ENCODE measurements around the gene PHKA1.
A peak's percentile ranks its signal among the peaks of the same experiment; 100 is the strongest.

The PHKA1 gene

GRCh38 chrX:72714478-72714916, 391 bp upstream of the PHKA1 start:
- ChIA-PET POLR2A (ENCODE audit: low non-redundant PET) (no interaction called here), CTCF (no interaction called here)

DNA sequence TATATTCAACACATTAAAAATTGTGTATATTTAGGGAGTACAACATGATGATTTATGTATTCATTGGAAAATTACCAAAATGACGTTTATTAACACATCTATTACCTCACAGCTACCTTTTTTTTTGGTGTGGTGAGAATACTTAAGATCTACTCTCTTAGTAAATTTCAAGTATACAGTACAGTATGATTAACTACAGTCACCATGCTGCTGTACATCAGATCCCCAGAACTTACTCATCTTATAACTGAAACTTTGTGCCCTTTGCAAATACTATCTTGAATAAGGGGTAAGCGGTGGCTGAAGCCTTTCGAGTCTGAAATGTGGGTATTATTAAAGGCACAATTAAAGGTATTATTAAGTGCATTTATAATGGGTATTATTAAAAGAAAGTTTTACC, 976 bp downstream of the PHKA1 start:
- CTCF ChIA-PET, result no interaction called here
- TF ChIP-seq, protein P1, sequence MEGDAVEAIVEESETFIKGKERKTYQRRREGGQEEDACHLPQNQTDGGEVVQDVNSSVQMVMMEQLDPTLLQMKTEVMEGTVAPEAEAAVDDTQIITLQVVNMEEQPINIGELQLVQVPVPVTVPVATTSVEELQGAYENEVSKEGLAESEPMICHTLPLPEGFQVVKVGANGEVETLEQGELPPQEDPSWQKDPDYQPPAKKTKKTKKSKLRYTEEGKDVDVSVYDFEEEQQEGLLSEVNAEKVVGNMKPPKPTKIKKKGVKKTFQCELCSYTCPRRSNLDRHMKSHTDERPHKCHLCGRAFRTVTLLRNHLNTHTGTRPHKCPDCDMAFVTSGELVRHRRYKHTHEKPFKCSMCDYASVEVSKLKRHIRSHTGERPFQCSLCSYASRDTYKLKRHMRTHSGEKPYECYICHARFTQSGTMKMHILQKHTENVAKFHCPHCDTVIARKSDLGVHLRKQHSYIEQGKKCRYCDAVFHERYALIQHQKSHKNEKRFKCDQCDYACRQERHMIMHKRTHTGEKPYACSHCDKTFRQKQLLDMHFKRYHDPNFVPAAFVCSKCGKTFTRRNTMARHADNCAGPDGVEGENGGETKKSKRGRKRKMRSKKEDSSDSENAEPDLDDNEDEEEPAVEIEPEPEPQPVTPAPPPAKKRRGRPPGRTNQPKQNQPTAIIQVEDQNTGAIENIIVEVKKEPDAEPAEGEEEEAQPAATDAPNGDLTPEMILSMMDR (conservative IDR thresholded peaks at IDR 0.05; ENCODE audit: low read depth), result no peak
- DNase-seq (ENCODE audit: low spot score), result no peak
- H3K27ac ChIP-seq, result no peak overlapping the region
- POLR2A ChIA-PET (ENCODE audit: low non-redundant PET), result no interaction called here

More at GRCh38 chrX:72714478-72714916, 391 bp upstream of the PHKA1 start:
- TF ChIP-seq, protein P1 (conservative IDR thresholded peaks at IDR 0.05; ENCODE audit: low read depth), result no peak
- DNase-seq (ENCODE audit: low spot score), result peak; percentile 27
- H3K27ac ChIP-seq, result peak overlapping the region; percentile 69

- H3K27ac ChIP-seq, result no peak overlapping the region
- POLR2A ChIA-PET (ENCODE audit: low non-redundant PET), result no interaction called here
Observed at GRCh38 chrX:72712094-72712755, 1.9 kb downstream of the PHKA1 start.

GRCh38 chrX:72705814-72706213, 8.3 kb downstream of the PHKA1 start:
- H3K27ac ChIP-seq, result no peak overlapping the region
- ChIA-PET CTCF (no interaction called here), POLR2A (ENCODE audit: low non-redundant PET) (no interaction called here)
- no peak for DNase-seq (ENCODE audit: low spot score)
- TF ChIP-seq, protein P1 (conservative IDR thresholded peaks at IDR 0.05; ENCODE audit: low read depth), result no peak

More at GRCh38 chrX:72712094-72712755, 1.9 kb downstream of the PHKA1 start:
- CTCF ChIA-PET, result no interaction called here
- TF ChIP-seq, protein P1 (conservative IDR thresholded peaks at IDR 0.05; ENCODE audit: low read depth), result no peak
- DNase-seq (ENCODE audit: low spot score), result no peak

DNA sequence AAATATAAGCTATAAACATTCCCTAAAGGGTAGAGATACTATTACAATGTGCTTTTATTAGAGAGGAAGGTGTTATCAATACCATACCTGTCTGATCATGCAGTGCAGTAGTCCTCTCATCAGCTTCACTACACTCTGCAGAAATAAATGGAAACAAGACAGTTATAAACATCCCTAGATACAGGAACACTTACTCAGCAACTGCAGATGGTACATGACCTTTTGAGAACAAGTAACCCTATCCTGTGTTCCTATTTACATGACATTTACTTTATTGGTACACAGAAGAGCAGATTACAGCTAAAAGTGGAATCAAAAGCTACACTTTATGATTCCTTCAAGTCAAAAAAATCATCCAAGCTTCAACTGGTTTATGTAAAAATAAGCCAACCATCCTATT, 9.0 kb downstream of the PHKA1 start:
- CTCF ChIA-PET, result no interaction called here
- no peak for DNase-seq (ENCODE audit: low spot score)
- POLR2A ChIA-PET (ENCODE audit: low non-redundant PET), result no interaction called here
- no peak overlapping the region for H3K27ac ChIP-seq
- TF ChIP-seq, protein P1 (conservative IDR thresholded peaks at IDR 0.05; ENCODE audit: low read depth), result no peak

DNA sequence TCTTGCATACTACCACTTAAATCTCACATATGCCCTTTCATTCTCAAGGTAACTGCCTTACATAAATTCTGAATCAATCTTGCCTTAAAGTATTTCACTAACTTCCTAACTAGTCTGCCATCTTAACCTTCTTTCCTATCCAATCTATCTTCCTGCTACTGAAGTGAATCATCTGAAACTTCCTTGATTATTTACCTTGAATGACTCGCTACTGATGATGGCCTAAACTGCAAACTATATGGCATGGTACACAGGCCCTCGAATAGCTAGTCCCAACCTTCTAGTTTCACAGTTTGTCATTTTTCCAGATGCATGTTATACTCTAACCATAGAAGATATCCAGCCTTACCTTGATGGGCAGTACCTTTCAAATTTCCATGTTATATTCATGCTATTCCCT, 19.9 kb downstream of the PHKA1 start:
- CTCF ChIA-PET, result interaction anchor here (0.6 kb wide), 1 partner anchor 16 kb away, joined by 4 read pairs; no protein-coding TSS in a partner anchor

More for the DNA sequence above, 19.9 kb downstream of the PHKA1 start:
- TF ChIP-seq, protein P1 (conservative IDR thresholded peaks at IDR 0.05; ENCODE audit: low read depth), result no peak
- no peak for DNase-seq (ENCODE audit: low spot score)
- POLR2A ChIA-PET (ENCODE audit: low non-redundant PET), result no interaction called here
- no peak overlapping the region for H3K27ac ChIP-seq

Data from RWPE1 (cell line).